T-helper 2 cell treated with Interferon-gamma antibody and Interleukin-4, amounts not matched to agents 5 μg/mL and 100 μg/mL, for 36 hours (primary cell): Measurements from ENCODE around the gene SPAG8.

Experiments
- DNase-seq: peaks from one replicate; pipeline ENCODE4 v3.0.0; 2021; ENCODE audit warnings: low spot score
- H3K27ac Mint-ChIP-seq: one replicate; pipeline ENCODE4 v1.8.0; 2021; ENCODE audit warnings: mild to moderate bottlenecking, mixed read lengths
- H3K27me3 Mint-ChIP-seq: one replicate; pipeline ENCODE4 v1.8.0; 2021; ENCODE audit warnings: low read depth, mixed read lengths
- H3K36me3 Mint-ChIP-seq: one replicate; pipeline ENCODE4 v1.8.0; 2021; ENCODE audit warnings: low read depth, mixed read lengths
- H3K4me1 Mint-ChIP-seq: one replicate; pipeline ENCODE4 v1.8.0; 2021; ENCODE audit warnings: low read depth, mixed read lengths
- H3K4me3 Mint-ChIP-seq: one replicate; pipeline ENCODE4 v1.8.0; 2022; ENCODE audit warnings: mild to moderate bottlenecking, moderate library complexity, mixed read lengths
- H3K9me3 Mint-ChIP-seq: one replicate; pipeline ENCODE4 v1.8.0; 2021; ENCODE audit warnings: mixed read lengths

The SPAG8 gene

DNA sequence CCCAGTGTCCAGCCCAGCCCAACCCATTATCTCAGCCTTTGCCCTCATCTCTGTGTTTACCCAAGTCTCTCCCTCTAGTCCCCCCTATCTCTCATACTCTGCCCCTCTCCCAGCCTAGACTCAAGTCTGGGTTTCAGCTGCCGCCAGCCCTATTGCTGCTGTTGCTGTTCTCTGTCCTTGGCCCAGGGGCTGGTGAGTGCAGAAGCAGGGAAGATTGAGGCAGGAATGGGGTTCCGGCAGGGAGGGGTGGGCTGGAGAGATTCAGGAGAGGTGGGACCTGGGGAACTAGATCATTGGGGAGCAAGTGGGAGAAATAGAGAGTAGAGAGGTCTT lies 17.7 kb upstream of the SPAG8 start:
- Mint-ChIP-seq H3K9me3 (no peaks in the 10 kb centered on the region), H3K4me3 (peak overlapping the region; percentile 86), H3K27me3 (peaks cover 3% of the 10 kb centered on the region), H3K4me1 (peaks cover 23% of the 10 kb centered on the region), H3K36me3 (no peaks in the 10 kb centered on the region), H3K27ac (peak overlapping the region; percentile 85)
- DNase-seq: no peak

DNA sequence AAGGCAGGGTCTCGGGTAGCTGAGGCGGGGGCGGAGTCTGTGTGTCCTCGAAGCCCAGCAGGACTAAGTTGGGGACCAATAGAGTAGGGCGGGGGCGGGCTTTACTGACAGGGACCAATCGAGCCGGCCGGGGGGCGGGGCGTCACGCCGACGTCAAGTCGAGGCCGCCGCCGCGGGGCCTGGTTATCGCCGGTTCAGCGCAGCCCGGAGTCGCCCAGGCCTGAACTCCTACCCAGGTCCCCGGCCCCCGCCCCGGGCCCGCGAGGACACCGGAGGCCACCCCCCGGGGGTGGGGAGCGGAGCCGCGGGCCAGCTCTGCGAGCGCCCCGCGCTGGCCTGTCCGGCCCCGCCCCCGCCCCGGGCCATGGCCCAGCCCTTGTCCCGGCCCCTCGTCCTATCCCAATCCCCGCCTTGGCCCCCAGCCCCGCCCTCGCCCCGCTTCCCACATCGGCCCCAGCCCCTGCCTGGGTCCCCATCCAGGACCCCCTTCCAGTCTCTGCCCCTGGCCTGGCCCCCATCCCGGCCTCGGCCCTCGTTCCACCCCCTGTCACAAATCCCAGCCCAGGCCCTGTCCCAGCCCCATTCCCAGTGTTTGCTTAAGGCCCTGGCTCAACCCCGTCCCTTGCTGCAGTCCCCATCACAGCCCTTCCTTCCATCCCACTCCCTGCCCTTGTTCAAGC lies 17.2 kb upstream of the SPAG8 start, which contains the start of gene TMEM8B:
TSS of gene TMEM8B (plus strand) at position 145 of the 680 bp plus-strand sequence. CDS start at position 365, 220 bp downstream.
- Mint-ChIP-seq H3K4me1 (peaks cover 21% of the 10 kb centered on the region), H3K4me3 (peak within 1 kb of the TSS; percentile 93), H3K27ac (peak within 1 kb of the TSS; percentile 85), H3K27me3 (peaks cover 3% of the 10 kb centered on the region), H3K9me3 (no peaks in the 10 kb centered on the region), H3K36me3 (no peaks in the 10 kb centered on the region)
- peak; percentile 89 for DNase-seq

- peak within 1 kb of the TSS; percentile 93 for H3K4me3 Mint-ChIP-seq
- peak within 1 kb of the TSS; percentile 85 for H3K27ac Mint-ChIP-seq
- DNase-seq: peak; percentile 22
- H3K4me1 Mint-ChIP-seq: peaks cover 20% of the 10 kb centered on the region
- H3K36me3 Mint-ChIP-seq: no peaks in the 10 kb centered on the region
- H3K27me3 Mint-ChIP-seq: peaks cover 3% of the 10 kb centered on the region
- no peaks in the 10 kb centered on the region for H3K9me3 Mint-ChIP-seq
Observed at GRCh38 chr9:35828716-35829083, 16.6 kb upstream of the SPAG8 start, which contains the start of gene FAM221B. FAM221B (minus strand) TSS chr9:35828732; CDS start chr9:35826161, 2,571 bp downstream.

DNA sequence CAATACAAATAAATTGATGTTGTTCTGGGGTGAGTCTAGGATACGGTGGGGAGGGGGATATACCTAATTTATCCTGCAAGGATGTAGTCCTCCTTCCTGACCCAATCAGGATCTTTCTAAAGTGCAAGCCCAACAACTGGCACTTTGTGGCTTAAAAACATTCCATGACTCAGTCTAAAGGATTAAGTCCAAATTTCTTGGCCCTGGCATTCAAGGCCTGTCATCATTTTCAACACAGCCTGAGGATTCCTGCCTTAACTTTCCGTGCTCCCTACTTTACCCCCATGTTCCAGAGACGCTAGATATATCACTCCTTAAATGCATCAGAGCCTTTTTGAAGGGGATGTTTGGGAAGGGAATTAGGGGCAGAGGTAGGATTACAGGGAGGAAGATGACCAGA lies 15.4 kb upstream of the SPAG8 start:
- H3K36me3 Mint-ChIP-seq: no peaks in the 10 kb centered on the region

DNA sequence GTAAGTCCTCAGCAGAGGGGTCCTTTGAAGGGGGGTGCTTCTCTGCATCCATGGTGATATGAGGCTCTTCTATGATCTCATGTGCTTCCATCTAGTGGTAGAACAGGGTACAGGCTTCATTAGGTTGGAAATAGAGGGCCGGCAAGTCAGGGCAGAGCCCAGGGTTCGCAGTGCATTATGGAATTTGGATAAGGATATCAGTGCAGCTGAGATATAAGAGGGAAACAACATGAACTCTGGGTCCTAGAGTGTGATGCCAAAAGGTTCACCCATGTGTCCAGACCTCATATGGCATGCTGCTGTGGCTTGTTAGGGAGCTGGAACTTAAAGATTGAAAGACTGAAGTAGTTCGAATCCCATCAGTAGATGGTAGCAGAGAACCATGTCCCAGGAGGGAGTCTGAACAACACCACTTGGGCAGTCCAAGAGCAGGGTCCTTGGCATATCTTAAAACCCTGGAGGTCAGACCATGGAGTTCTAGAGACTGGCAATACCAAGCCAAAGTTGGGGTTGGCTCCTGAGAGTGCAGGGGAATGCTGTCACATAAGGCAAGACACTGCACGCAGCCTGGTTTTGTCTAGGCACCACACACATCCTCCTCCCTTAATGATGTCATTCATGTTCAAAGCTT lies 14.1 kb upstream of the SPAG8 start:
- Mint-ChIP-seq H3K4me1 (peaks cover 16% of the 10 kb centered on the region), H3K4me3 (no peak overlapping the region), H3K9me3 (no peaks in the 10 kb centered on the region), H3K27ac (no peak overlapping the region), H3K27me3 (peaks cover 3% of the 10 kb centered on the region), H3K36me3 (no peaks in the 10 kb centered on the region)
- DNase-seq: no peak

More for the DNA sequence above, 15.4 kb upstream of the SPAG8 start:
- Mint-ChIP-seq H3K4me3 (peak overlapping the region; percentile 35), H3K27me3 (peaks cover 3% of the 10 kb centered on the region), H3K4me1 (peaks cover 16% of the 10 kb centered on the region), H3K9me3 (no peaks in the 10 kb centered on the region), H3K27ac (no peak overlapping the region)
- no peak for DNase-seq

- Mint-ChIP-seq H3K36me3 (no peaks in the 10 kb centered on the region), H3K4me1 (peaks cover 6% of the 10 kb centered on the region), H3K27me3 (peaks cover 3% of the 10 kb centered on the region), H3K9me3 (no peaks in the 10 kb centered on the region), H3K27ac (no peak overlapping the region), H3K4me3 (no peak overlapping the region)
- DNase-seq: no peak
Observed at GRCh38 chr9:35822926-35823325, 10.9 kb upstream of the SPAG8 start.

- Mint-ChIP-seq H3K4me3 (no peak overlapping the region), H3K36me3 (peaks cover 3% of the 10 kb centered on the region), H3K4me1 (peaks cover 6% of the 10 kb centered on the region), H3K27me3 (peaks cover 4% of the 10 kb centered on the region), H3K9me3 (no peaks in the 10 kb centered on the region), H3K27ac (no peak overlapping the region)
- no peak for DNase-seq
Observed at GRCh38 chr9:35820076-35820475, 8.0 kb upstream of the SPAG8 start.

- Mint-ChIP-seq H3K9me3 (no peaks in the 10 kb centered on the region), H3K27me3 (peaks cover 4% of the 10 kb centered on the region), H3K27ac (no peak overlapping the region), H3K36me3 (peaks cover 3% of the 10 kb centered on the region), H3K4me1 (peaks cover 10% of the 10 kb centered on the region), H3K4me3 (no peak overlapping the region)
- no peak for DNase-seq
Observed at GRCh38 chr9:35818341-35818740, 6.3 kb upstream of the SPAG8 start.

GRCh38 chr9:35816708-35817107 lies 4.6 kb upstream of the SPAG8 start:
- H3K27ac Mint-ChIP-seq: no peak overlapping the region
- no peak for DNase-seq
- peaks cover 6% of the 10 kb centered on the region for H3K36me3 Mint-ChIP-seq
- peaks cover 4% of the 10 kb centered on the region for H3K27me3 Mint-ChIP-seq
- H3K4me1 Mint-ChIP-seq: peaks cover 23% of the 10 kb centered on the region
- H3K9me3 Mint-ChIP-seq: no peaks in the 10 kb centered on the region
- H3K4me3 Mint-ChIP-seq: no peak overlapping the region

DNA sequence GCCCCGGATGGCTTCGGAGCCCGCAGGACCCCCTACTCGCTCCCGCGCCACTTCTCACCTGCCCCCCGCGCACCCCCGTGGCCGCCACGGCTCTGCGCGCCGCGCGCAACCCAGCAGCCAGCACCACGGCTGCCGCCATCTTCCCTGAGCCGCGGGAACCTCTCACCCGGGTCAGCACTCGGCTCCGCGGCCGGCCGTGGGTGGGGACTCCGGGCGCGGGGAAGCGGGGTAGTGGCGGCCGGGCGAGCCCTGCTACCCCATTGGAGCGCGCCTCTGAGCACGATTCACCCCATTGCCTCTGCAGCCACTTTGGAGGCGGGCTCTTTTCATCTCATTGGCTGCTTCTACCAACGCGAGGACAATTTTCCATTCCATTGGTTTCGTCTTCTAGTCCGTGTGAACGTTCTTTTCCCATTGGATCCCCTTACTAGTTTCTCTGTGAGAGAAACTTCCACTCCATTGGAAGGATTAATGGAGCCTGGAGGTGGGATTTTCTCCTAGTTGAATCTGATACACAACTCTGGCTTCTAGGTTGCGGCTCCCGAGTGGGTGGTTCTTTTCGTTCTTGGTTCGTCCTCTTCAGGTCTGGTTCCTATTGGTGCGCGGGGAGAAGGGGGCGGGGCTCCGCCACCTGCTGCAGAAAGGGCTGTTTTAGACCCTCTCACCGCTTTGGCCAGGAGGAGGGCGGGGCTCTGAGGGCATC lies 2.9 kb upstream of the SPAG8 start, which contains the start of gene HINT2:
TSS of gene HINT2 (minus strand) at position 202 of the 703 bp plus-strand sequence. CDS start at position 139, 63 bp downstream.
- Mint-ChIP-seq H3K27ac (peak within 1 kb of the TSS; percentile 95), H3K36me3 (peaks cover 6% of the 10 kb centered on the region), H3K4me1 (peaks cover 24% of the 10 kb centered on the region), H3K4me3 (peak within 1 kb of the TSS; percentile 94), H3K27me3 (peaks cover 4% of the 10 kb centered on the region), H3K9me3 (no peaks in the 10 kb centered on the region)
- DNase-seq: peak; percentile 98

DNA sequence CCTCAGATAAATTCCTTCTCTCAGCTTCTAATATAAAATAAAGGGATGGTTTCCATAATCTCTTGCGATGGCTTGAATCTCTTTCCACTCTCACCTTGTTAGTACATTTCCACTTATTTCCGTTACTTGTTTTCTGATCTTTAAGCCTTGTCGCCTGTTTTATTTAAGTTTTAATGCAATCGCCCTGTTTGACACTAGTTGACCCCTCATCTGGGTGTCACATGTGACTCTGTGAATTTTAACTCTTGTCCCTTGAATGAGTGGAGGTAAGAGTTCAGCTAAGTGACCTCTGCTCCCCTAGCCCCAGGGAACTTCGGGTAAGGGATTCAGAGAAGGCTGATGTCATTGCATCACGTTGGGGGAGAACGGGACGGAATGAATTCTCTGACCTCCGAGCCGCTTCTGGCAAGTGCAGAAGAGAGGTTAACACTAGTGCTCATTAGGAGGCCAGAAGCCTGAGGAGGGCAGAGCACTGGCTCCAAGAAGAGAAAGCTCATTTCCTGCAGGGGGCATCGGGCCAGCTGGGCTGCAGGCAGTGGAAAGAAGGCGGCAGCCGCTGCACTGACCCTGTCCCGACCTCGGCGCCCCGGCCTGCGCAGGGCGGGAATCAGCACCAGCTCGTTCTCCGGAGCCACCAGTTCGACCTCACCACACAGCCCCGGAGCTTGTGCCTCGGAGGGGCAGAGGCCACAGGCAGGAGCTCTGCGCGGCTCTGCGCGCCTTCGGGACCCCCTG lies 2.2 kb upstream of the SPAG8 start:
- peaks cover 12% of the 10 kb centered on the region for H3K36me3 Mint-ChIP-seq
- DNase-seq: peak; percentile 51
- peaks cover 4% of the 10 kb centered on the region for H3K27me3 Mint-ChIP-seq
- peaks cover 24% of the 10 kb centered on the region for H3K4me1 Mint-ChIP-seq
- peak overlapping the region; percentile 94 for H3K4me3 Mint-ChIP-seq
- H3K9me3 Mint-ChIP-seq: no peaks in the 10 kb centered on the region
- peak overlapping the region; percentile 91 for H3K27ac Mint-ChIP-seq

- Mint-ChIP-seq H3K9me3 (no peaks in the 10 kb centered on the region), H3K27me3 (peaks cover 4% of the 10 kb centered on the region), H3K27ac (peak overlapping the region; percentile 85), H3K36me3 (peaks cover 14% of the 10 kb centered on the region), H3K4me3 (peak overlapping the region; percentile 94), H3K4me1 (peaks cover 24% of the 10 kb centered on the region)
- no peak for DNase-seq
Observed at GRCh38 chr9:35813434-35814105, 1.5 kb upstream of the SPAG8 start.

- H3K9me3 Mint-ChIP-seq: no peaks in the 10 kb centered on the region
- DNase-seq: no peak
- H3K27ac Mint-ChIP-seq: peak overlapping the region; percentile 85
- H3K4me1 Mint-ChIP-seq: peaks cover 24% of the 10 kb centered on the region
- H3K27me3 Mint-ChIP-seq: no peaks in the 10 kb centered on the region
- peaks cover 18% of the 10 kb centered on the region for H3K36me3 Mint-ChIP-seq
- H3K4me3 Mint-ChIP-seq: peak overlapping the region; percentile 81
Observed at GRCh38 chr9:35811381-35812024, 559 bp downstream of the SPAG8 start.
